Mesendoderm (in vitro differentiated cells): ENCODE data around the gene DOK3. TPM values are rescaled to one million over a fixed set of nuclear protein-coding genes. Genes with fewer than 3 reads are reported as not detected.

Source experiments
- DNase-seq: peaks from one replicate; pipeline ENCODE4 v3.0.0; 2013
- H2AK5ac ChIP-seq: 2 replicates; pipeline ENCODE4 v1.6.1; 2013; ENCODE audit warnings: low read length, inconsistent platforms
- H2BK120ac ChIP-seq: 2 replicates; pipeline ENCODE4 v1.6.1; 2013; ENCODE audit warnings: low read depth, mild to moderate bottlenecking, low read length, moderate library complexity, mixed read lengths
- H2BK15ac ChIP-seq: replicated peaks from 2 replicates; pipeline ENCODE4 v1.6.1; 2013; ENCODE audit warnings: low read depth, mild to moderate bottlenecking, moderate library complexity
- H2BK5ac ChIP-seq: 2 replicates; pipeline ENCODE4 v1.6.1; 2013; ENCODE audit warnings: low read length, inconsistent platforms
- H3K18ac ChIP-seq: 2 replicates; pipeline ENCODE4 v1.6.1; 2013; ENCODE audit warnings: mild to moderate bottlenecking, low read length, mixed read lengths
- H3K23ac ChIP-seq: one replicate; pipeline ENCODE4 v1.6.1; 2013; ENCODE audit warnings: low read length
- H3K27ac ChIP-seq: 2 replicates; pipeline ENCODE4 v1.5.1; 2013; ENCODE audit warnings: low read depth, mild to moderate bottlenecking, inconsistent platforms, low read length, moderate library complexity
- H3K27me3 ChIP-seq: 2 replicates; pipeline ENCODE4 v1.6.1; 2013; ENCODE audit warnings: low read length, control low read depth, mild to moderate bottlenecking, inconsistent platforms; ENCODE audit not compliant: insufficient read depth, poor library complexity
- H3K36me3 ChIP-seq: 2 replicates; pipeline ENCODE4 v1.6.1; 2013; ENCODE audit warnings: low read length, inconsistent platforms; ENCODE audit not compliant: control insufficient read depth, insufficient read depth
- H3K4ac ChIP-seq: one replicate; pipeline ENCODE4 v1.6.1; 2013; ENCODE audit warnings: low read depth, mild to moderate bottlenecking, low read length, moderate library complexity
- H3K4me1 ChIP-seq: 2 replicates; pipeline ENCODE4 v1.6.1; 2013; ENCODE audit warnings: low read depth, low read length, inconsistent platforms; ENCODE audit not compliant: control insufficient read depth
- H3K4me2 ChIP-seq: 2 replicates; pipeline ENCODE4 v1.6.1; 2013; ENCODE audit warnings: low read length
- H3K4me3 ChIP-seq: 2 replicates; pipeline ENCODE4 v1.5.1; 2013; ENCODE audit warnings: mild to moderate bottlenecking, low read length
- H3K56ac ChIP-seq: one replicate; pipeline ENCODE4 v1.6.1; 2013; ENCODE audit warnings: low read length
- H3K79me1 ChIP-seq: 2 replicates; pipeline ENCODE4 v1.6.1; 2013; ENCODE audit warnings: low read length, inconsistent platforms
- H3K79me2 ChIP-seq: 2 replicates; pipeline ENCODE4 v1.6.1; 2013; ENCODE audit warnings: mild to moderate bottlenecking, low read length; ENCODE audit not compliant: control insufficient read depth, insufficient read depth
- H3K9ac ChIP-seq: 2 replicates; pipeline ENCODE4 v1.6.1; 2013; ENCODE audit warnings: low read length, inconsistent platforms
- H4K5ac ChIP-seq: one replicate; pipeline ENCODE4 v1.6.1; 2013; ENCODE audit warnings: low read length
- H4K8ac ChIP-seq: one replicate; pipeline ENCODE4 v1.6.1; 2013; ENCODE audit warnings: low read depth, mild to moderate bottlenecking, control low read depth, low read length, moderate library complexity
- WGBS: extraction: QIAGEN DNeasy Blood & Tissue Kit; methylation state at CpG from one replicate; pipeline ENCODE4 v1.1.7; 2013; ENCODE audit warnings: low lambda C conversion rate, missing lambda C conversion rate; ENCODE audit not compliant: insufficient coverage; ENCODE audit errors: extremely low coverage; 5-methylcytosine and 5-hydroxymethylcytosine counted together
- polyA plus RNA-seq, 2 experiments: library from polyadenylated mRNA; stranded (reverse); fragments of 200-250 nt; gene quantifications; one replicate each; pipeline ENCODE4 v1.2.3, GENCODE V29; 2013

Gene DOK3, protein sequence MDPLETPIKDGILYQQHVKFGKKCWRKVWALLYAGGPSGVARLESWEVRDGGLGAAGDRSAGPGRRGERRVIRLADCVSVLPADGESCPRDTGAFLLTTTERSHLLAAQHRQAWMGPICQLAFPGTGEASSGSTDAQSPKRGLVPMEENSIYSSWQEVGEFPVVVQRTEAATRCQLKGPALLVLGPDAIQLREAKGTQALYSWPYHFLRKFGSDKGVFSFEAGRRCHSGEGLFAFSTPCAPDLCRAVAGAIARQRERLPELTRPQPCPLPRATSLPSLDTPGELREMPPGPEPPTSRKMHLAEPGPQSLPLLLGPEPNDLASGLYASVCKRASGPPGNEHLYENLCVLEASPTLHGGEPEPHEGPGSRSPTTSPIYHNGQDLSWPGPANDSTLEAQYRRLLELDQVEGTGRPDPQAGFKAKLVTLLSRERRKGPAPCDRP
- polyA plus RNA-seq (2013, experiment 1 of 2), result 8.2 TPM
- polyA plus RNA-seq (2013, experiment 2 of 2), result 7.6 TPM

DNA sequence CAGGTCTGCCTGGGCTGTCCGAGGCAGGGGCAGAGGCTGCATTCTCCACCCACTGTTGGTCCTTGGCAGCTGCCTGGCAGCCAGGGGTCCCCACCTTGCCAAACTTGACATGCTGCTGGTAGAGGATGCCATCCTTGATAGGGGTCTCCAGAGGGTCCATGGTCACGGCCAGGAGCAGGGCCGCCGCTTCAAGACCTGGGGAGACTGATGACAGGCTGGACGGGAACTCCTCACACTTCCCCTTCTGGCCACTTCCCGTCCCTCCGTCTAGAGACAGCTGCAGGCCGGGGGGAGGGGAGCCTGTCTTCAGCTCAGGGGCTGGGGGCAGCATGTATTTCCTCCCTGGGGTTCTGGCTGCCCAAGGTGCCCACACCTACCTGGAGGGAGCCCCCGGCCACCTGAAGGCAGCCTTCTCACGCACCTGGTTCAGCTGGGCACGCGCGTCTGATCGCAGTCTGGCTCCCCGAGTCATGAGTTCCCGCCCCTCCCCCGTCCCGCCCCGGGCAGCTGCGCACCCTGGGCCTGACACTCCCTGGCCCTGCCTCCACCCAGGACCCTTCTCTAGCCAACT is at the start of gene DOK3:
Gene DOK3 (minus strand): TSS at position 446 of the 571 bp plus-strand sequence. CDS start 286 bp downstream, at position 160.
- Histone ChIP-seq H4K8ac (no peak within 1 kb of the TSS), H3K4me3 (no peak within 1 kb of the TSS), H2BK5ac (no peak within 1 kb of the TSS), H4K5ac (no peak within 1 kb of the TSS), H2BK15ac (no peak within 1 kb of the TSS), H3K27ac (no peak within 1 kb of the TSS), H3K4me1 (no peaks in the 10 kb centered on the region), H3K23ac (no peak within 1 kb of the TSS), H3K79me2 (no peaks in the 10 kb centered on the region), H3K36me3 (peaks cover 7% of the 10 kb centered on the region), H3K56ac (no peak within 1 kb of the TSS), H3K18ac (no peak within 1 kb of the TSS), H3K27me3 (no peaks in the 10 kb centered on the region), H3K9ac (no peak within 1 kb of the TSS), H2AK5ac (no peak within 1 kb of the TSS), H2BK120ac (no peak within 1 kb of the TSS), H3K4me2 (no peak within 1 kb of the TSS), H3K79me1 (no peaks in the 10 kb centered on the region), H3K4ac (no peak within 1 kb of the TSS)
- WGBS, result no CpG with 5 or more reads among the region's 20 CpGs
- no peak for DNase-seq

DNA sequence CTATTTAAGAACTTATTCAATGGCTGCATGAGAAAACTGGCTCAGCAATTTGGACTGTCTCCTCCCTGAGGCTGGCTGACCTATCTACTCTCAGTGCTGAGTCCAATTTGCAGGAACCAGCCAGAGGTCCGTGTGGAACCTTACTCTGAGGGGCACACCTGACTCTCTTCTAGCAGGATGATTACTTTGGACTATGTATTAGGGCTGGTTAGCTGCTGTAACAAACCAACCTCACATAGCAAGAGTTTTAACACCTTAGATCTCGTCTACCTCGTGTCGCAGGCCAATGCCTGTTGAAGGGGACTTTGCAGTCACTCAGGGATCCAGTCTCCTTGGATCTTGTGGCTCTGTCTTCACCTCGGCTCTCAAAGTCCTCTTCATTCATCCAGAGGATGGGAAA is 48.2 kb upstream of the DOK3 start:
- no peak overlapping the region for H3K4me3 ChIP-seq
- H3K27me3 ChIP-seq, result no peaks in the 10 kb centered on the region
- no peak overlapping the region for H3K18ac ChIP-seq
- H4K8ac ChIP-seq, result no peak overlapping the region
- WGBS, result no CpG with 5 or more reads among the region's 5 CpGs
- H3K23ac ChIP-seq, result no peak overlapping the region
- peaks cover 11% of the 10 kb centered on the region for H3K79me2 ChIP-seq
- H3K4ac ChIP-seq, result no peak overlapping the region
- peaks cover 7% of the 10 kb centered on the region for H3K79me1 ChIP-seq
- H2BK120ac ChIP-seq, result no peak overlapping the region
- H3K9ac ChIP-seq, result no peak overlapping the region
- no peak overlapping the region for H2AK5ac ChIP-seq
- H3K36me3 ChIP-seq, result no peaks in the 10 kb centered on the region
- peaks cover 6% of the 10 kb centered on the region for H3K4me1 ChIP-seq
- H3K56ac ChIP-seq, result no peak overlapping the region
- no peak overlapping the region for H3K4me2 ChIP-seq
- no peak for DNase-seq
- no peak overlapping the region for H3K27ac ChIP-seq
- no peak overlapping the region for H2BK15ac ChIP-seq
- no peak overlapping the region for H4K5ac ChIP-seq
- H2BK5ac ChIP-seq, result no peak overlapping the region

GRCh38 chr5:177557041-177557647 is 47.5 kb upstream of the DOK3 start:
- Histone ChIP-seq H3K27ac (no peak overlapping the region), H2BK120ac (no peak overlapping the region), H3K4me2 (no peak overlapping the region), H3K23ac (no peak overlapping the region), H3K79me1 (peaks cover 13% of the 10 kb centered on the region), H3K27me3 (no peaks in the 10 kb centered on the region), H4K5ac (no peak overlapping the region), H3K4me3 (no peak overlapping the region), H3K56ac (no peak overlapping the region), H2AK5ac (no peak overlapping the region), H3K79me2 (peaks cover 18% of the 10 kb centered on the region), H3K18ac (no peak overlapping the region), H2BK15ac (no peak overlapping the region), H3K4me1 (peaks cover 6% of the 10 kb centered on the region), H3K9ac (no peak overlapping the region), H4K8ac (no peak overlapping the region), H3K36me3 (no peaks in the 10 kb centered on the region), H3K4ac (no peak overlapping the region), H2BK5ac (no peak overlapping the region)
- WGBS, result no CpG with 5 or more reads among the region's 4 CpGs
- no peak for DNase-seq

DNA sequence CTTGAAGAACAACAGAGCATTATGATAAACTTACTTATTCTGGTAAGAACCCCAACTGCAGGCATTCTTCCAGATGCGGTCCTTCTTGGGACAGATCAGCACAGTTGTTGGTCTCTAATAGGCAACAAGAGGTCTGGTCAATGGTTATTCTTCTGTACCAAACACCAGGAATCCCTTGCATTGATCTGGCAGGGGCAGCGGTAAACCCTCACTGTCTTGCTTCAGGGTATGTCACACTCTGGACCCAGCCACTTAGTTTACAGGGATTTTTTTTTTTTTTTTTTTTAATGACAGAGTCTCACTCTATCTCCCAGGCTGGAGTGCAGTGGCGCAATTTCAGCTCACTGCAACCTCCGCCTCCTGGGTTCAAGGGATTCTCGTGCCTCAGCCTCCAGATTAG is 46.0 kb upstream of the DOK3 start:
- peaks cover 6% of the 10 kb centered on the region for H3K4me1 ChIP-seq
- H2AK5ac ChIP-seq, result no peak overlapping the region
- H3K27ac ChIP-seq, result no peak overlapping the region
- H2BK5ac ChIP-seq, result no peak overlapping the region
- H2BK15ac ChIP-seq, result no peak overlapping the region
- H3K18ac ChIP-seq, result no peak overlapping the region
- no peaks in the 10 kb centered on the region for H3K27me3 ChIP-seq
- no peak overlapping the region for H4K8ac ChIP-seq
- WGBS, result no CpG with 5 or more reads among the region's 5 CpGs
- DNase-seq, result no peak
- no peak overlapping the region for H3K4me3 ChIP-seq
- peaks cover 19% of the 10 kb centered on the region for H3K79me1 ChIP-seq
- H3K56ac ChIP-seq, result no peak overlapping the region
- no peak overlapping the region for H3K23ac ChIP-seq
- no peaks in the 10 kb centered on the region for H3K36me3 ChIP-seq
- H3K4me2 ChIP-seq, result no peak overlapping the region
- no peak overlapping the region for H3K9ac ChIP-seq
- no peak overlapping the region for H3K4ac ChIP-seq
- no peak overlapping the region for H2BK120ac ChIP-seq
- H3K79me2 ChIP-seq, result peaks cover 27% of the 10 kb centered on the region
- no peak overlapping the region for H4K5ac ChIP-seq

DNA sequence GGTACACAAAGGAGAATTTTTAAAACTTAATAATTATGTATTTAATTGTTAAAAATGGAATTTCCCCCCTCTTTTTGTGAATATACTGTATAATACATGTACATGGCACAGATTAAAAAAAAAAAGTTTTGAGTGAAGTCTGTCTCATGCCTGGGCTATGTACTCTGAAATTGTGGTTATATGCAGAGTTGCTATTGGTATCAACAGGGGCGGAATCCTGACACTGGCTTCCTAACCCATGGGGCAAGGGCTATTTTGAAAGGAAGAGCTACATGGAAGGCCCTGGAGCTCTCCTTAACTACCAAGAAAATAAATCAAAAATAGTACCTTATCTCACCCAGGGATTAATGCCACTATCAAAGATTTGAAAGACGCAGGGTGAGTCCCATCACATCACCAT is 45.6 kb upstream of the DOK3 start:
- H3K4me3 ChIP-seq, result no peak overlapping the region
- no peak for DNase-seq

More for the DNA sequence above, 45.6 kb upstream of the DOK3 start:
- Histone ChIP-seq H3K56ac (no peak overlapping the region), H3K79me1 (peaks cover 22% of the 10 kb centered on the region), H2BK15ac (no peak overlapping the region), H3K79me2 (peaks cover 30% of the 10 kb centered on the region), H2BK120ac (no peak overlapping the region), H3K4me2 (no peak overlapping the region), H3K23ac (no peak overlapping the region), H4K8ac (no peak overlapping the region), H3K27me3 (no peaks in the 10 kb centered on the region), H3K4me1 (peaks cover 6% of the 10 kb centered on the region), H2AK5ac (no peak overlapping the region), H3K36me3 (no peaks in the 10 kb centered on the region), H3K18ac (no peak overlapping the region), H4K5ac (no peak overlapping the region), H3K4ac (no peak overlapping the region), H2BK5ac (no peak overlapping the region), H3K27ac (no peak overlapping the region), H3K9ac (no peak overlapping the region)
- no CpG with 5 or more reads among the region's 2 CpGs for WGBS
